Ishikawa (cell line): Measurements from ENCODE around the gene HPD.

Experiments
- CREB1 ChIP-seq: IDR thresholded peaks from 2 replicates; pipeline ENCODE4 v1.6.1; 2012; ENCODE audit warnings: low read depth
- EGR1 ChIP-seq: IDR thresholded peaks from 2 replicates; pipeline ENCODE4 v1.6.1; 2012
- MAX ChIP-seq: IDR thresholded peaks from 2 replicates; pipeline ENCODE4 v1.6.1; 2012
- REST ChIP-seq: IDR thresholded peaks from 2 replicates; pipeline ENCODE4 v1.6.1; 2012; ENCODE audit warnings: low read depth, mild to moderate bottlenecking
- TAF1 ChIP-seq: IDR thresholded peaks from 2 replicates; pipeline ENCODE4 v1.6.1; 2012; ENCODE audit warnings: low read depth, mild to moderate bottlenecking
- YY1 ChIP-seq: IDR thresholded peaks from 2 replicates; pipeline ENCODE4 v1.6.1; 2012; ENCODE audit warnings: low read depth

- no peak for TF ChIP-seq EGR1
- TF ChIP-seq TAF1 = no peak
- no peak for TF ChIP-seq YY1
- no peak for TF ChIP-seq REST
- no peak for TF ChIP-seq MAX
- no peak for TF ChIP-seq CREB1
Measured at GRCh38 chr12:121801595-121802484, 56.8 kb downstream of the HPD start.
